Natural killer cell (primary cell): Measurements from ENCODE around the gene CCDC175. TPM values are rescaled to one million over a fixed set of nuclear protein-coding genes. Genes with fewer than 3 reads are reported as not detected.

Source experiments
- ATAC-seq, 3 donors: fragments of 150-1000 bp in 2 of 3; fragments of 200-7000 bp in 1 of 3; cut with Tn5 transposase; 1 replicate in 1 of 3; 2 replicates in 2 of 3; pipeline ENCODE4 v1.10.0; 2021; ENCODE audit warnings: mild to moderate bottlenecking in 2 of 3, moderate library complexity in 2 of 3
- DNase-seq, 2 donors: peaks; one replicate each; pipeline versions ENCODE4 v3.0.0 to v3.0.0-alpha.2; 2013 to 2021; ENCODE audit warnings: mixed read lengths in 1 of 2
- H3K27ac ChIP-seq: one replicate; pipeline ENCODE4 v1.5.1; 2013; ENCODE audit warnings: mild to moderate bottlenecking, low read length
- H3K27me3 ChIP-seq: one replicate; pipeline ENCODE4 v1.6.1; 2013; ENCODE audit warnings: low read length; ENCODE audit not compliant: control insufficient read depth, insufficient read depth
- H3K36me3 ChIP-seq: one replicate; pipeline ENCODE4 v1.6.1; 2013; ENCODE audit warnings: low read length; ENCODE audit not compliant: control insufficient read depth, insufficient read depth
- H3K4me1 ChIP-seq: one replicate; pipeline ENCODE4 v1.6.1; 2013; ENCODE audit warnings: low read length; ENCODE audit not compliant: control insufficient read depth, insufficient read depth
- H3K4me3 ChIP-seq: one replicate; pipeline ENCODE4 v1.5.1; 2013; ENCODE audit warnings: low read length
- H3K9me3 ChIP-seq: one replicate; pipeline ENCODE4 v1.6.1; 2013; ENCODE audit warnings: low read length; ENCODE audit not compliant: control insufficient read depth, insufficient read depth
- H3K27ac Mint-ChIP-seq, 2 donors: one replicate each; pipeline ENCODE4 v1.8.0; 2022; ENCODE audit warnings: mild to moderate bottlenecking in 2 of 2, mixed read lengths in 2 of 2, moderate library complexity in 1 of 2
- H3K27me3 Mint-ChIP-seq, 2 donors: one replicate each; pipeline ENCODE4 v1.8.0; 2022; ENCODE audit warnings: low read depth in 2 of 2, mixed read lengths in 2 of 2
- H3K36me3 Mint-ChIP-seq: one replicate; pipeline ENCODE4 v1.8.0; 2022; ENCODE audit warnings: mixed read lengths
- H3K4me1 Mint-ChIP-seq, 2 donors: one replicate each; pipeline ENCODE4 v1.8.0; 2022; ENCODE audit warnings: mixed read lengths in 2 of 2
- H3K4me3 Mint-ChIP-seq: one replicate; pipeline ENCODE4 v1.8.0; 2022; ENCODE audit warnings: mild to moderate bottlenecking, moderate library complexity, mixed read lengths
- H3K9me3 Mint-ChIP-seq, 2 donors: one replicate each; pipeline ENCODE4 v1.8.0; 2022; ENCODE audit warnings: mixed read lengths in 2 of 2
- WGBS: methylation state at CpG from one replicate; pipeline ENCODE4 v1.1.7; 2013; ENCODE audit warnings: missing lambda C conversion rate; ENCODE audit not compliant: insufficient coverage; 5-methylcytosine and 5-hydroxymethylcytosine counted together
- intact Hi-C: fragments of 100-400 bp; cut with micrococcal nuclease; formaldehyde crosslinking; loops from one replicate; pipeline ENCODE4 v1.14.2; 2022
- total RNA-seq, 4 donors: library from RNA; stranded (reverse); fragments of 120-200 nt in 1 of 4; gene quantifications; one replicate each; pipeline versions ENCODE4 v1.2.3 to v1.2.4, GENCODE V29; 2013 to 2022
- TF ChIP-seq, protein P1 (sequence below): fragments of 200-600 bp; IDR thresholded peaks from one replicate; pipeline ENCODE4 v1.8.0; 2022; ENCODE audit warnings: antibody characterized with exemption

Gene CCDC175
- total RNA-seq, 3 donors from 2014 or later (not counting 1 experiment from before 2014, with no cell fraction given): not detected

DNA sequence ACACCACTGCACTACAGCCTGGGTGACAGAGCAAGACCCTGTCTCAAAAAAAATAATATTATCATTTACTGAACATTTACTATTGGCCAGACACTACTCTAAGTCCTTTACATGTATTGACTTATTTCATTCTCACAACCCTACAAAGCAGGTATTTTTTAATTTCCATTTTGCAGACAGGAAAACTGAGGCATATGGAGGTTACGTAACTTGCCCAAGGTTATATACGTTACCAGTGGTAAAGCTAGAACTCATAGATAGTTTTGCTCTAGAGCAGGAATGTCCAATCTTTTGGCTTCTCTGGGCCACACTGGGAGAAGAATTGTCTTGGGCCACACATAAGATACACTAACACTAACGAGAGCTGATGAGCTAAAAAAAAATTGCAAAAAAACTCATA, 98.1 kb downstream of the CCDC175 start:
- no peak overlapping the region for H3K27ac Mint-ChIP-seq
- peaks cover 17% of the 10 kb centered on the region for H3K4me1 ChIP-seq
- H3K4me3 ChIP-seq: no peak overlapping the region
- WGBS: 94% methylated on average over 3 of the region's 3 CpGs
- H3K27ac ChIP-seq: no peak overlapping the region
- no peaks in the 10 kb centered on the region for H3K27me3 ChIP-seq
- ATAC-seq (no peak), DNase-seq (no peak)
- no peaks in the 10 kb centered on the region for H3K27me3 Mint-ChIP-seq
- H3K4me1 Mint-ChIP-seq: peaks cover 31 to 36% of the 10 kb centered on the region in 2 donors
- H3K9me3 Mint-ChIP-seq: no peaks in the 10 kb centered on the region
- TF ChIP-seq, protein P1, sequence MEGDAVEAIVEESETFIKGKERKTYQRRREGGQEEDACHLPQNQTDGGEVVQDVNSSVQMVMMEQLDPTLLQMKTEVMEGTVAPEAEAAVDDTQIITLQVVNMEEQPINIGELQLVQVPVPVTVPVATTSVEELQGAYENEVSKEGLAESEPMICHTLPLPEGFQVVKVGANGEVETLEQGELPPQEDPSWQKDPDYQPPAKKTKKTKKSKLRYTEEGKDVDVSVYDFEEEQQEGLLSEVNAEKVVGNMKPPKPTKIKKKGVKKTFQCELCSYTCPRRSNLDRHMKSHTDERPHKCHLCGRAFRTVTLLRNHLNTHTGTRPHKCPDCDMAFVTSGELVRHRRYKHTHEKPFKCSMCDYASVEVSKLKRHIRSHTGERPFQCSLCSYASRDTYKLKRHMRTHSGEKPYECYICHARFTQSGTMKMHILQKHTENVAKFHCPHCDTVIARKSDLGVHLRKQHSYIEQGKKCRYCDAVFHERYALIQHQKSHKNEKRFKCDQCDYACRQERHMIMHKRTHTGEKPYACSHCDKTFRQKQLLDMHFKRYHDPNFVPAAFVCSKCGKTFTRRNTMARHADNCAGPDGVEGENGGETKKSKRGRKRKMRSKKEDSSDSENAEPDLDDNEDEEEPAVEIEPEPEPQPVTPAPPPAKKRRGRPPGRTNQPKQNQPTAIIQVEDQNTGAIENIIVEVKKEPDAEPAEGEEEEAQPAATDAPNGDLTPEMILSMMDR: no peak
- H3K36me3 Mint-ChIP-seq: no peaks in the 10 kb centered on the region
- peaks cover 18% of the 10 kb centered on the region for H3K36me3 ChIP-seq
- intact Hi-C loops: no loop called here
- H3K4me3 Mint-ChIP-seq: no peak overlapping the region
- no peaks in the 10 kb centered on the region for H3K9me3 ChIP-seq

DNA sequence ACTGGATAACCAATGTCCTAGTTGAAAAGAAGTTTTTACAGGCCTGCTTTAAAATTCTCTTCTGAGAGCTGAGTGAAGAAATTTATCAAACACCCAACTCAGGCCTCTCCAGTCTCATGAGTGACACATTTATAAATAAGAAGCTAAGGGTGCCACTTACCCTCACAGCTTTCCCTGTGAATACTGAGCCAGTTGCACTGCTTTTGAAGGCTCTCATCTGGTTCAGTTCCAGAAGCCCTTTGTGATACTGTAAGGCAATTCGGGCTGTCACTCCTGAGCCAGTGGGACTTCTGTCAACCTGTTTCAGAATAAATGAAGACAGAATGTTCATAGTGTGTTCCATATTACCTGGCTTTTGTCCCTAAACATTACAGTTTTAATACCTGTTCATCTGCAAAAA, 100.9 kb downstream of the CCDC175 start:
- Mint-ChIP-seq H3K9me3 (no peaks in the 10 kb centered on the region), H3K36me3 (no peaks in the 10 kb centered on the region), H3K27me3 (no peaks in the 10 kb centered on the region), H3K4me1 (peaks cover 9% of the 10 kb centered on the region in 2 donors), H3K27ac (no peak overlapping the region), H3K4me3 (no peak overlapping the region)
- DNase-seq (no peak), ATAC-seq (no peak)
- Histone ChIP-seq H3K27ac (no peak overlapping the region), H3K4me1 (peaks cover 1% of the 10 kb centered on the region), H3K36me3 (peaks cover 26% of the 10 kb centered on the region), H3K27me3 (no peaks in the 10 kb centered on the region), H3K4me3 (no peak overlapping the region), H3K9me3 (no peaks in the 10 kb centered on the region)
- intact Hi-C loops: no loop called here
- 80% methylated on average over 1 of the region's 1 CpG for WGBS
- TF ChIP-seq, protein P1: no peak

DNA sequence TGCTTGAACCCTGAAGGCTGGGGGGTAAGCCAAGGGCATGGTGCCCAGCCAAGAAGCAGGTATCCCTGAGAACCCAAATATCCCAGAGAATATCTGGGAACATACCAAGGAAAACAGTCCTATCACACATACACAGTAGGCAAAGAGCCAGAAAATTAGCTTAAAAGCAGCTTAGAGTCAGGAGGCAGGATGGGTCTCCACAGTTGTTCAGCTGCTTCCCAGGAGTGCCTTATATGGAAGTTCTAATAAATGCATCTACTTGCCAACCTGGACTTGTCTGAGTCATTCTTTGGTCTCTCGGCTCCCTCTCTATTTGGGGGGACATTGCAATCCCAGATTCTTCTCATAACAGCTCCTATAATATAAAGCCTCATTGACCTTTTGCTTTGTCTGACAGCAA, 102.4 kb downstream of the CCDC175 start:
- H3K36me3 Mint-ChIP-seq: no peaks in the 10 kb centered on the region
- H3K4me1 ChIP-seq: no peaks in the 10 kb centered on the region
- no peak overlapping the region for H3K27ac Mint-ChIP-seq
- no peak overlapping the region for H3K4me3 ChIP-seq
- no peaks in the 10 kb centered on the region for H3K27me3 Mint-ChIP-seq
- intact Hi-C loops: no loop called here
- ATAC-seq: no peak
- H3K9me3 ChIP-seq: no peaks in the 10 kb centered on the region
- DNase-seq: no peak
- H3K9me3 Mint-ChIP-seq: no peaks in the 10 kb centered on the region
- peaks cover 30% of the 10 kb centered on the region for H3K36me3 ChIP-seq
- H3K27me3 ChIP-seq: no peaks in the 10 kb centered on the region
- H3K4me1 Mint-ChIP-seq: no peaks in the 10 kb centered on the region
- H3K4me3 Mint-ChIP-seq: no peak overlapping the region
- WGBS: 100% methylated on average over 1 of the region's 1 CpG
- TF ChIP-seq, protein P1: no peak
- H3K27ac ChIP-seq: no peak overlapping the region
